ENCODE results near the gene BBIP1.

- no peak for TF ChIP-seq GATA3 (IDR thresholded peaks at IDR 0.05; ENCODE audit: low read depth, low read length)
- TF ChIP-seq GATA2 (IDR thresholded peaks at IDR 0.05; ENCODE audit: low read depth, low read length), result no peak
Observed at GRCh38 chr10:110887560-110887959, 31.4 kb downstream of the BBIP1 start.

All from SH-SY5Y (cell line).